Measurements from ENCODE around the gene TMEM109.

TMEM109 gene

DNA sequence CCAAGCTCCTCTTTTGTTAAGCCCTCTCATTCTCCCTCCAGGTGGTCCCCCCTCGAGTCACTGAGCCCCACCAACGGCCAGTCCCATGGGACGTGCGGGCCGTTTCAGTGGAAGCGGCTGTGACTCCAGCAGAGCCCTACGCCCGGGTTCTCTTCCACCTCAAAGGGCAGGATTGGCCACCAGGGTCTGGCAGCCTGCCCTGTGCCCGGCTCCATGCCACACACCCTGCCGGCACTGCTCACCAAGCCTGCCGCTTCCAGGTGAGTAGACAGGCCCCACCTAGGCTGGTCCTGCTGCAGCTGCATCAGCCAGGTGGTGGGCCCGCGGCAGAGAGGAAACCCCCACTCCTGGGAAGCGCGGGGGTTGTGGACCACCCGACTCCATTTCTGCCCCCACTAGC lies 13.6 kb downstream of the TMEM109 start:
- no peak for DNase-seq

DNA sequence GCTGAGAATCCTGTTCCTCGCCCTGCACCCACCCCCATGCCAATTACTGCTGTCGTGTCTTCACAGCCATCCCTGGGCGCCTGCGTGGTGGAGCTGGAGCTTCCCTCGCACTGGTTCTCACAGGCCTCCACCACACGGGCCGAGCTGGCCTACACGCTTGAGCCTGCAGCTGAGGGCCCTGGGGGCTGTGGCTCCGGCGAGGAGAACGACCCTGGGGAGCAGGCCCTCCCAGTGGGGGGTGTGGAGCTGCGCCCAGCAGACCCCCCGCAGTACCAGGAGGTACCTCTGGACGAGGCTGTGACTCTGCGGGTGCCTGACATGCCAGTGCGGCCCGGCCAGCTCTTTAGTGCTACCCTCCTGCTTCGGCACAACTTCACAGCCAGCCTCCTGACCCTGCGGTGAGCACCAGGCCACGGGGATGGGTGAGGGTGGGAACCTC lies 14.6 kb downstream of the TMEM109 start:
- DNase-seq: no peak

DNA sequence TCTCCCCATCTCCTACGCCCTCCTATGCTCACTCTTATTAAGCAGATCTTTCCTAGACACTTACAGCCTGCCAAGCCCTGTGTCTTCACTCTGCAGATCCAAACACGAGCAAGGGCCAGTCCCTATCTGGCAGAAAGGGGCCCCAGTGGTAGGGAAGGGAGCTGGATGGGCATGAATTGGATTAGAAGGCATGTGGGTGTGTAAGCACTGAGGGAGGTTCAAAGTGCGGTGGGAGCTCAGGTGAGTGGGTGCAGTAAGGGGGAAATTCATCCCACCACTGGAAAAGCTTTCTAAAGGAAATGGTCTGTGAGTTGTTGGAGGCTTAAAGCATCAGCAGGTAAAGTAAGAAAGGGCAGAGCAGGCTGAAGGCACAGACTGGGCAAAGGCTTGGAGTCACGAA lies 15.8 kb downstream of the TMEM109 start:
- no peak for DNase-seq

DNA sequence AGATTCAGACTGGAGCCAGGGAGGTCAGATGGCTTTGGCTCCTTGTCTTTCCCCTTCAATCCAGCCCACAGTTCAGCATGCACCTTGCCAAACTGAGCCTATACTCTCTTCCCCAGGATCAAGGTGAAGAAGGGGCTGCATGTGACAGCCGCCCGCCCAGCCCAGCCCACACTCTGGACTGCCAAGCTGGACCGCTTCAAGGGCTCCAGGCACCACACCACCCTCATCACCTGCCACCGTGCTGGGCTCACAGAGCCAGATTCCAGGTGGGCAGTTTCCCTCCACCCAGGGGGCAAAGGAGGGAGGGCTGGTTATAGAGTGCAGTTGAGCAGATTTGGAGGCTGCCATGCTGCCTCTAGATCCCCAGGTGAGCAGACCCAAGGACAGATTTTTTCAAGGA lies 16.4 kb downstream of the TMEM109 start:
- no peak for DNase-seq

DNA sequence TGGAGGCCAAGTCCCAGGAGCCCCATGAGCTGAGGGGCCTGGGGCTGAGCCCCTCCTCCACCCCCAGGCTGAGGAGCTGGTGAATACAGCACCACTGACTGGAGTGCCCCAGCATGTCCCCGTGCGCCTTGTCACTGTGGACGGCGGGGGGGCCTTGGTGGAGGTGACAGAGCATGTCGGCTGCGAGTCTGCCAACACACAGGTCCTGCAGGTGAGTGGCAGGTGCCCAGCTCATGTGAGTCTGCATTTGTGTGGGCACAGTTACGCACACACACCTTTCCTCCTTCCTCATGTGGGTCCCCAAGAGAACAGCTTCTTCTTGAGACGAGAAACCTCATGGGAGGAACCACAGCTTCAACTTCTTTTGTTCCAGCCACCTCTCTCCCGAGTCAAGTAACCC lies 18.0 kb downstream of the TMEM109 start:
- DNase-seq: no peak

DNA sequence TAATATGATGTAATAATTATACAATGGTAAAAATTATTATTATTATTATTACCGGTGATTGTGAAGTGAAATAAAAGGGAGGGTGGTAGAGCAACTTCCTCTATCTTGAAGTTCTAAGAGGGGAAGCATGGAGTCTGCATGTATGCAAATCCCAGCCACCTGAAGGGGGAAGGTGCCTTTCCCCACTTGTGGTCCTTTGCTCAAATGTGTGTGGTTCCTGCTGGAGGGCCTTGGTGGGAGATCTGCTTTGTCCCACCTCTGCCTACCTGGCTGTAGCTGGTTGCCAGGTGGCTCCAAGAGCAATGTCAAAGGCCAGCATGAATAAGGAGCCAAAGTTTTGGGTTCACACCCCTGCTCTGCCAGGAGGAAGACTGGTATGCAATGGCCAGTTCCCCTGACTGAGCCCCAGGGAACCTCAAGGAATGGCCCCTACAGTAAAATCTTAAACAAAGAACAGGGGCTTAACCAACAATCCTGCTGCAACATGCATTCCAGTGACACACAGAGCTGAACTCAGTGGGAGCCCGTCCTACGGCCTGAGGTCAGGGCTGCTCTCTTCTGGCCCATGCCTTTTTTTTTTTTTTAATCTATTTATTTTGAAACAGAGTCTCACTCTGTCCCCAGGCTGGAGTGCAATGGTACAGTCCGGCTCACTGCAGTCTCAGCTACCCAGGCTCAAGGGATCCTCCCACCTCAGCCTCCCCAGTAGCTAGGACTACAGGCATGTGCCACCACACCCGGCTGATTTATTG lies 18.8 kb downstream of the TMEM109 start:
- DNase-seq: no peak

DNA sequence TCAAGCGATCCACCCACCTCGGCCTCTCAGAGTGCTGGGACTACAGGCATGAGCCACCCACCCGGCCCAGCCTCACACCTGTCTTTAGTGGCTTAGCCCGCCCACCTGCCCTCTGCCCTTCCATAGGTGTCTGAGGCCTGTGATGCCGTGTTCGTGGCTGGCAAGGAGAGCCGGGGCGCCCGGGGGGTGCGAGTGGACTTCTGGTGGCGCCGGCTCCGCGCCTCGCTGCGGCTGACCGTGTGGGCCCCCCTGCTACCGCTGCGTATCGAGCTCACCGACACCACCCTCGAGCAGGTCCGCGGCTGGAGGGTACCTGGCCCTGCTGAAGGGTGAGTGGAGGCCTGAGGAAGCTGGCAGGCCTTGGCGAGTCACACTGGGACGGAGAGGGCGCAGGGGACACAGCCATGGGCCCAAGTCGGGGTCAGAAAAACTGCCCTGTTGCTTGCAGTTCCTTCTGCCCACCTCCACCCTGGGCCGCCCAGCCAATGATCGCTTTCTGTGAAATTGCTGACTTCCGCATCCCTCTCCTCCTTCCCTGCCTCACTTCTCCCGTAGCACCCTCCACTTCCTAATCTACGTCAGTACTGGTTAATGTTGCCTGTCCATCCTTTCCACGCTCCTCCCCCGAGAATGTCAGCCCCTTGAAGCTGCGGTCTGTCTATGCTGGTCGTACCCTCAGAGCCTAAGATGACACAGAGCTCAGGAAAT lies 19.6 kb downstream of the TMEM109 start:
- no peak for DNase-seq

DNA sequence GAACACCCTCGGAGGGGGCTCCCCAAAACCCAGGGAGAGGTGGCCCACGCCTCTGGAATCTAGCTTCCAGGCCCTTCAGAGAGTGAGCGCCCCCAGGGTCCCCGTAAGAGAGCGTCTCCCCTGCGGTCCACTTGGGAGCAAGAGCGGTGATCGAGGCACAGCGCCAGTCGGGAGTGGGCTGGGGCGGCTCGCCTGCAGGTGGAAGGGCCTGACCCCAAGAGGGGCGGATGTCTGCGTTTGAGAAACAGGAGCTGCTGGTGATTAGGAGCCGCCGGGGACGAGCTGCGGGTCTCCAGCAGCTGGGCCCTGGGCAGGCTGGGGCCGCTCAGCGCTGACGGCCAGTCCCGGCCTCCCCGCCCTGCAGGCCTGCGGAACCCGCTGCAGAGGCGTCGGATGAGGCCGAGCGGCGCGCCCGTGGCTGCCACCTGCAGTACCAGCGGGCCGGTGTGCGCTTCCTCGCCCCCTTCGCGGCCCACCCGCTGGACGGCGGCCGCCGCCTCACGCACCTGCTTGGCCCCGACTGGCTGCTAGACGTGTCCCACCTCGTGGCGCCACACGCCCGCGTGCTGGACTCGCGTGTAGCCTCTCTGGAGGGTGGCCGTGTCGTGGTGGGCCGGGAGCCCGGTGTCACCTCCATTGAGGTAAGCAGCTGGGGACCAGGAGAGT lies 20.3 kb downstream of the TMEM109 start:
- DNase-seq: no peak

DNA sequence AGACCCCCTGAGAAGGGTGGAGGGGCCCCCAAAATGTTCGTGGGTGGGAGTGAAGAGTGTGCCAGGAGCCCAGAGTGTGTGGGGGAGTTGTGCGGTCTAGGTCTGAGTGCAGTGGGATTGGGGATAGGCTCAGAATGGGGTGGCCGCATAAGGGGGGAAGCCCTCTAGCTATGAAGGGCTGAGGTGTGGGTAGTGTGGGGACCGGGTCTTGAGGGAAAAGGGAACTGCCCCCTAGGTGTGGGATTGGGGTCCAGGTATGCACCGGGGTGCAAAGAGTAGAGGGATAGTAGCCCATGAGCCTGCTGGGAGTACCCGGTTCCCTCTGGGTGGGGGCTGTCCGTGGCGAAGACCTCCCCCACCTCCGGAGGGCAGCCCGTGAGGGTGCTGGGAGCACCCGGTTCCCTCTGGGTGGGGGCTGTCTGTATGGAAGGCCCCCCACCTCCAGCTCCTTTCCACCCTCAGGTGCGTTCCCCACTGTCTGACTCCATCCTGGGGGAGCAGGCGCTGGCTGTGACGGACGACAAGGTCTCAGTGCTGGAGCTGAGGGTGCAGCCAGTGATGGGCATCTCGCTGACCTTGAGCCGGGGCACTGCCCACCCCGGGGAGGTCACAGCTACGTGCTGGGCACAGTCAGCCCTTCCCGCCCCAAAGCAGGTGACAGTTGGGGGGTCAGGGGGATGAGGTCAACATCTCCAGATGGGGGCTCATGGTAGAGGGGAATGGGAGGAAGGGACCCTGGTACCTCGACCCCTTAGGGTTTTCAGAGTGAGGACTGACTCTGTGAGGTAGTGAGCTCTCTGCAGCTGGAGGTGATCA lies 21.0 kb downstream of the TMEM109 start:
- no peak for DNase-seq

DNA sequence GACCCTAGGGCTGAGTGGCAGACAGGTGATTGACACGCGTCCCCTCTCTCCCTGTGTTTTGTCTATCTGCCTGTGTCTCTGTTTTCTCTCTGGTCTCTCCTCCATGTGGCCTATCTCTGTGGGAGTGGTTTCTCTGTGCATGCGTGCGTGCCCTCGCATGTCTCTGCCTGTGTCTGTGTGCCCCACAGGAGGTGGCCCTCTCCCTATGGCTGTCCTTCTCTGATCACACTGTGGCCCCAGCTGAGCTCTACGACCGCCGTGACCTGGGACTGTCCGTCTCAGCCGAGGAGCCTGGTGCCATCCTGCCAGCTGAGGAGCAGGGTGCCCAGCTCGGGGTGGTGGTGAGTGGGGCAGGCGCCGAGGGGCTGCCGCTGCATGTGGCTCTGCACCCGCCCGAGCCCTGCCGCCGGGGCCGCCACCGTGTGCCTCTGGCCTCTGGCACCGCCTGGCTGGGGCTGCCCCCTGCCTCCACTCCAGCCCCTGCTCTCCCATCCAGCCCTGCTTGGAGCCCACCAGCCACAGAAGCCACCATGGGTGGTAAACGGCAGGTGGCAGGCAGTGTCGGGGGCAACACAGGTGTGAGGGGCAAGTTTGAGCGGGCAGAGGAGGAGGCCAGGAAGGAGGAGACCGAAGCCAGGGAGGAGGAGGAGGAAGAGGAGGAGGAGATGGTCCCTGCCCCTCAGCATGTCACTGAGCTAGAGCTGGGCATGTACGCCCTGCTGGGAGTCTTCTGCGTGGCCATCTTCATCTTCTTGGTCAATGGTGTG lies 21.9 kb downstream of the TMEM109 start:
- DNase-seq: no peak

DNA sequence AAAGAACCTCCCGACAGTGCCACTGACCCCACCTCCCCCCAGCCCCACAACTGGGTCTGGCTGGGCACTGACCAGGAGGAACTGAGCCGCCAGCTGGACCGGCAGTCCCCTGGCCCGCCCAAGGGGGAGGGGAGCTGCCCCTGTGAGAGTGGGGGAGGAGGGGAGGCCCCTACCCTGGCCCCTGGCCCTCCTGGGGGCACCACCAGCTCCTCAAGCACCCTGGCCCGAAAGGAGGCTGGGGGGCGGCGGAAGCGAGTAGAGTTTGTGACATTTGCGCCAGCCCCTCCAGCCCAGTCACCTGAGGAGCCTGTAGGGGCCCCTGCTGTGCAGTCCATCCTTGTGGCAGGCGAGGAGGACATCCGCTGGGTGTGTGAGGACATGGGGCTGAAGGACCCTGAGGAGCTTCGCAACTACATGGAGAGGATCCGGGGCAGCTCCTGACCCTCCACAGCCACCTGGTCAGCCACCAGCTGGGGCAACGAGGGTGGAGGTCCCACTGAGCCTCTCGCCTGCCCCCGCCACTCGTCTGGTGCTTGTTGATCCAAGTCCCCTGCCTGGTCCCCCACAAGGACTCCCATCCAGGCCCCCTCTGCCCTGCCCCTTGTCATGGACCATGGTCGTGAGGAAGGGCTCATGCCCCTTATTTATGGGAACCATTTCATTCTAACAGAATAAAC lies 22.6 kb downstream of the TMEM109 start:
- no peak for DNase-seq

DNA sequence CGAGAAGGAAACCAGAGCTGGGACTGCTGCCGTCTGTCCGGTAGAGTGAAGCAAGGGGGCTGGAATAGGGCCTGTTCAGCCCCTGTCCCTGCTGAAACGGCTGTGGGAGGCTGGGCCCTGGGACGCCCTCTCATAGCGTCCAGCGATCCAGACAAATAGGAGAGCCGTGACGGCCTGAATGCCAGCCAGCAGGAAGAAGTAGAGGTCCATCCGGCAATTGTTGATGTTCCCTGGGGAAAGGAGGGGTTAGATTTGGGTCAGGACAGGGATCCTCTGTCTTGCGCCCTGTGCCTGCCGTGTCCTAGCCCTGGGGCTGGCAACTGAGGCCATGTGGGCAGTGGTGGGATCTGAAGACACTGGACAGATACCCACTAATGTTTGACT lies 23.2 kb downstream of the TMEM109 start:
- no peak for DNase-seq

DNA sequence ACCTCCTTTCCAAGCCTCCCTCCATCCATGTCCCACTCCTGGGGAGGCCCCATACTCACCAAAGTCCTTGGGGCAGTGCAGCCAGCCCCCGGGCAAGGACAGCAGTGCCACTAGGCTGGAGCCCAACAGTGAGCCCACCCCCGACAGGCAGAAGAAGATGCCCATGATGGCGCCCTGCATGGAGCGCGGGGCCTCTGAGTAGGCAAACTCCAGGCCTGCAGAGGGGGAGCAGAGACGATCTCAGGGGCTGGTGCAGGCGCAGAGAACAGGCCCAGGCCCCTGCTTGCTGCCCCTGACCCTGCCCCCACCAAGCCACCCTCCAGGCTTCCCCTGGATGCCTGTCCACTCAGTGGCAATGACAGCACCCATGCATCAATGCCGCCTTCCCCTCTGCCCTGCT lies 23.9 kb downstream of the TMEM109 start:
- DNase-seq: no peak

DNA sequence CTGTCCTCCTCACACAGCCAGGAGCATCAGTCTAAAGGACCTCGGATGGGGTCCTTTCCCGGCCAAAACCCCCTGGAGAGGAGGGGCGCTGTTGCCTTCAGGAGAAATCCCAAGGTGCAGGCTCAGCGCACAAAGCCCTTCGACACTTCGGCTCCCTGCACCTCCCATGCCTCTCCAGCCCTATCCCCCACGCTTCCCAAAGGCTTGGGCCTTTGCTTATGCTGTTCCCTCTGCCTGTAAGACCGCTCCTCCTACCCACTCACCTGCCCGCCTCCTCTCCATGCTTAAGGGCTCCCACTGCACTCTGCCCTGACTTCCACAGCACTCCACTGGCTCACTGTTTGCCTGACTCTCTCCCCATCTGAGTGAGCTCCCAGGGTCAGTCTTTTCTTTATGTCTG lies 24.5 kb downstream of the TMEM109 start:
- no peak for DNase-seq

DNA sequence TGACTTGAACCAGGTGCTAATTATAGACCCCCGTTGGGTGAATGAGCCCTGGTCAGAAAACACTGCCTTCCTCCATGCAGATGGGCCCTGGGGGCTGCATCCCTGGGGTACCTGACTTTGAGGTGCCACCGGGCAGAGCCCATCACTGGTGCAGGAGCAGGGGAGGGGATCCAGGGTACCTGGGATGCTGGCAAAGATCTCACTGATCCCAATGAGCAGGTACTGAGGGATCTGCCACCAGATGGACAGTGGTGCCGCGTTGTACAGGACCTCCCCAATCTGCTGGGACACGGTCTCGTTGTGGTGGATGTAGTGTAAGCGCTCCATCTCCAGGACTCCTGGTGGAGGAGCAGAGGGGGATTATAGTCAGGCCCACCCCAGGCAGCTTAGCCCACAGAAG lies 25.3 kb downstream of the TMEM109 start:
- DNase-seq: no peak

DNA sequence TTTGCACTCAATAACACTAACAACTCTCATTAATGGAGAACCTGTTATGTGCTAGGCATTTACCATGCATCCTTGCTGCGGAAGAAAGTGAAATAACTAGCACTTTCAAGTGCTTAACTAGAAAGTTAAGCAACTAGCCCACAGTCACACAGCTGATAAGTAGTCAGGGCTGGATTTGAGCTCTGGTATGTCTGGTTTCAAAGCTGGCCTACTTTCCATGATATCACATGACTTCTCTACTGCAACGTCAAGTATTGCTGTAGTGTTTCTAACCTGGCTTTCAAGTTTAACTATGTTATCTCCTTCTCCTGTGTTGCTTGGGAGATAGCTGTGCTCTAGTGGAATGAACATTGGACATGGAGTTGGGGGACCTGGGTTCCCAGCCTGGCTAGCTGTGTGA lies 25.9 kb downstream of the TMEM109 start:
- no peak for DNase-seq

DNA sequence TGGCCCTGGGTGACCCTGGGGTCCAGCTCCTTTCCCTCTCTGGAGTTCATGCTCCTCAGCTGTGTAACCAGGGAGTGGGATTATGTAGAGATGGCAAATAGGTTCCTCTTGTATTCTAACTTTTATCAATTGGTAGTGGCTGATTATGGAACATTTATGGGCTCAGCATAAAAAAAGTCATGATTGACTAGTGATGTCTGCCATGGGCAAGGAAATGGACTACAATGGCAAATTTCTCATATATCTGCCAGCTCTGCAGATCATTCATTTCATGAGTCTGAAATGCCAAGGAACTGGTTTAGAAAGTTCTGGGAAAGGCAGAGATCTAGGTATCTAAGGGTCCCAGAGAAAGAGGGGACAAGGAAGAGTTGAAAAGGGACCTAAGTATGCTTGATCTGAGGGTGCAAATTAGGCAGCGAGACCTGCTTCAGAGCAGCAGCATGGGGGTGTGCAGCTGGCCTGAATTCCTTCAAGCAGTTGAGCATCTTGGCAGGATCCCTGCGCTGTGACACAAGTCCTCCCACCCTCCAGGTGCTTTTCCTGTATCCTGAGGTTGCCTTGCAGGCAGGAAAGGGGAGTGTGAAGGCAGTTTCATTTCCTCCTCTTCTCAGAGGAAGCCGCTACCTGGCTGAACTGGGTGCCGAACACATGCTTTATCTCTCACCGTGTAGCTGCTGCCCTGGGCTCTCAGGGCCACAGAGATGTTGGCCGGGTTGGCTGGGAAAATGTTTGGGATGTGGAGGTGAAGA lies 27.6 kb downstream of the TMEM109 start:
- no peak for DNase-seq

DNA sequence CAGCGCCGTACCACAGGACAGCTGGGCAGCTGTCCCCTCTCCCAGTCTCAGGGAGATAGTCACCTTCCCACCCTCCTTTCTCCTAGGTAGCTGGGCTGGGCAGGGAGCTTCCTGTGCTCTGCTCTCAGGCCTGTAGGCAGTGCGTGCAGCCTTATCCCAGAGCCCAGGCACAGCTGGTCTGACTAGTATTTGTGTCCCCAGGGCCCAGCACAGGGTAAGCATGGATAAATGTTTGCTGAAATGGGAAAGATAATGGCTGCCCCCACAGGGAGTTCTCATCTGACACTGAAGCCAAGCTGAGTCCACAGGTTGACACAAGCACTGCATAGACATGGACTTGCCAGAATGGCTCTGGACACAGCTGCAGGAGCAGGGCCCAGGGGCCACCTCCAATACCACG lies 28.3 kb downstream of the TMEM109 start:
- no peak for DNase-seq

DNA sequence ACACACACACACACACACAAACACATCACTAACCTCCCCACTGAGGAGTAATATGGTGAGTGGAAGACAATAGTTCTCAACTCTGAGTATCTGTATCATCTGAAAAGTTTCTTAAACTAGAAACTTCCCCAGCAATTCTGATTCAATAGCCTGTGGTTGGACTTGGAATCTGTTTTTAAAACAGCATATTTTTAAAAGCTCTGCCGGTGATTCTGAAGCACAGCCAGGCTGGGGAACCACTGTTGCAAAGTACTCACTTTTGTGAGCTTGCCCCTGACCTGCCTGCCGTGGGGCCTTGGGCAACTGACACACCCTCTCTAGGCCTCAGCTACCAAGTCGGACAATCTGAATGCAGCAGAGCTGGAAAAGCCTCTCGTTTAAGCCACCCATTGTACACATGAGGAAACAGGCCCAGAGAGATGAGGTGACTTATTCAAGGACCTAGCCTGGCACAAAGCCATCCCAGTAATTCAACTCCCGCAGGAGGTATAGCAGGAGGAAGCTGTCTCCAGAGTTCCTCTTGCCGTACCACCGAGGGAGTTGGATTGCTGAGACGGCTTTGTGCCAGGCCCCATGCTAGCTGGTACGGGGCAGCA lies 29.1 kb downstream of the TMEM109 start:
- no peak for DNase-seq

DNA sequence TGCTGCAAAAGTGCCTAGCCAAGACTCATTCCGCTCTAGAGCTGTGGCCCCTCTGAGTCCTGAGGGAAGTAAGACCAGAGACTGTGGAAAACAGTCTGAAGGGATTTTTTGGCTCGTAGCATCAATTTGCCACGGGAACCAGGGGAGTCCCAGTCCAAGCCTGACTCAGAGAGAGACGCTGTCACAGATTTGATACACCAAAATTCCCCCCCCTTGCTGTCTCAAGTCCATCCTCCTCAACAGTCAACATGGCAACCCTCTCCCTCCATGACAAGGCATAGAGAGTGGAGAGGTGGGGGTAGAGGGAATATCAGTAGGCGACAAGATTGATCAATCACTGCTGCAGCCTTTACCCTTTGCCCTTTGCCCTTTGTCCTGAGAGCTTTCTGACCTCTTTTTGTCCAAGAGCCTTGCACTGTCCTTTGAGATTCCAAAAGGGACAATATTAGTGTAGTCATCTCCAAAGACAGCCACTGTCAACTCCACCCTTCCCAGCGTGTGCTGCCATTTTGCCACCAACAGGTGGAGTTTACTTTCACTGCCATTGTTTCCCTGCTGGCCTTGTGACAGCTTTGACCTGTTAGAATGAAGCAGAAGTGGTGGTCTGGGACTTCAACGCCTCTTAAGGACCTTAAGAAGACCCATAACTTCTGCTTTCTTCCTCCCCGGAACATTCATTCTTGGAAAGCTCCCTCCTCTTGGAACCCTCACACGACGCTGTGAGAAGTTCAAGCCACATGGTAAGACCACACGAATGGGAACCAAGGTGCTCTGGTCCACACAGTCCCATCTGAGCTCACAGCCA lies 30.7 kb downstream of the TMEM109 start:
- no peak for DNase-seq

Data from effector CD8-positive, alpha-beta T cell (primary cell).